ENCODE data around the gene CCNDBP1. TPM values are rescaled to one million over a fixed set of nuclear protein-coding genes. Genes with fewer than 3 reads are reported as not detected.

The CCNDBP1 gene
- total RNA-seq, 1 experiment from 2014 or later: 62.5 TPM

DNA sequence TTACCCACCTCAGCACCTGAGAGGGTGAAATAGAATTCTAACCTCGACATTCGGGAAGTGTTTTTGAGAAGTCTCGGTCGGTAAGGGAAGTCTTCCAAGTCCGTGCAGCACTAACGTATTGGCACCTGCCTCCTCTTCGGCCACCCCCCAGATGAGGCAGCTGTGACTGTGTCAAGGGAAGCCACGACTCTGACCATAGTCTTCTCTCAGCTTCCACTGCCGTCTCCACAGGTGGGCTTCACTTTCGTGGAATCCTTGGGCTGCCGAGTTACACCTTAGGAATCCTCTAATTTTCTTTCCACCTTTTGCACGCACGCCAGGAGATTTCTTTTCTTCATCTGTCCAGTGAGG is 775 bp downstream of the CCNDBP1 start:
- CTCF ChIA-PET: no interaction called here
- peaks cover 8% of the 10 kb centered on the region; the same call in 1 of the 2 replicates for H3K36me3 ChIP-seq (ENCODE audit: control insufficient read depth, insufficient read depth, low read length)
- DNase-seq (ENCODE audit: low read depth, low spot score): no peak
- peak overlapping the region; percentile 74 for H3K27ac ChIP-seq (ENCODE audit: low read length)
- peak; percentile 32 for ATAC-seq
- intact Hi-C loops (cut with micrococcal nuclease; ENCODE audit: unreplicated experiment) (no loop called here), in situ Hi-C loops (cut with HindIII; ENCODE audit: low pct_unique_long_range_greater_than_20kb, low sequenced_read_pairs) (no loop called here)
- peak overlapping the region; percentile 60 to 99 for H3K4me3 ChIP-seq (ENCODE audit: low read depth in 2 of 2, low read length in 2 of 2)
- POLR2A ChIA-PET: no interaction called here
- BruUV-seq (replicated peaks): no TSS peak
- no peaks in the 10 kb centered on the region for H3K9me3 ChIP-seq (ENCODE audit: control insufficient read depth, insufficient read depth, low read depth, low read length)
- TF ChIP-seq, protein P1, sequence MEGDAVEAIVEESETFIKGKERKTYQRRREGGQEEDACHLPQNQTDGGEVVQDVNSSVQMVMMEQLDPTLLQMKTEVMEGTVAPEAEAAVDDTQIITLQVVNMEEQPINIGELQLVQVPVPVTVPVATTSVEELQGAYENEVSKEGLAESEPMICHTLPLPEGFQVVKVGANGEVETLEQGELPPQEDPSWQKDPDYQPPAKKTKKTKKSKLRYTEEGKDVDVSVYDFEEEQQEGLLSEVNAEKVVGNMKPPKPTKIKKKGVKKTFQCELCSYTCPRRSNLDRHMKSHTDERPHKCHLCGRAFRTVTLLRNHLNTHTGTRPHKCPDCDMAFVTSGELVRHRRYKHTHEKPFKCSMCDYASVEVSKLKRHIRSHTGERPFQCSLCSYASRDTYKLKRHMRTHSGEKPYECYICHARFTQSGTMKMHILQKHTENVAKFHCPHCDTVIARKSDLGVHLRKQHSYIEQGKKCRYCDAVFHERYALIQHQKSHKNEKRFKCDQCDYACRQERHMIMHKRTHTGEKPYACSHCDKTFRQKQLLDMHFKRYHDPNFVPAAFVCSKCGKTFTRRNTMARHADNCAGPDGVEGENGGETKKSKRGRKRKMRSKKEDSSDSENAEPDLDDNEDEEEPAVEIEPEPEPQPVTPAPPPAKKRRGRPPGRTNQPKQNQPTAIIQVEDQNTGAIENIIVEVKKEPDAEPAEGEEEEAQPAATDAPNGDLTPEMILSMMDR (IDR thresholded peaks at IDR 0.05): peak; percentile 26; the same call in 1 of the 2 replicates
- no peak for TF ChIP-seq TCF7L2 (IDR thresholded peaks at IDR 0.05; ENCODE audit: low read depth, low read length)
- peaks cover 12% of the 10 kb centered on the region for H3K4me1 ChIP-seq (ENCODE audit: control insufficient read depth, insufficient read depth, low read length)
- H3K27me3 ChIP-seq (ENCODE audit: control insufficient read depth, insufficient read depth, low read length): no peaks in the 10 kb centered on the region

DNA sequence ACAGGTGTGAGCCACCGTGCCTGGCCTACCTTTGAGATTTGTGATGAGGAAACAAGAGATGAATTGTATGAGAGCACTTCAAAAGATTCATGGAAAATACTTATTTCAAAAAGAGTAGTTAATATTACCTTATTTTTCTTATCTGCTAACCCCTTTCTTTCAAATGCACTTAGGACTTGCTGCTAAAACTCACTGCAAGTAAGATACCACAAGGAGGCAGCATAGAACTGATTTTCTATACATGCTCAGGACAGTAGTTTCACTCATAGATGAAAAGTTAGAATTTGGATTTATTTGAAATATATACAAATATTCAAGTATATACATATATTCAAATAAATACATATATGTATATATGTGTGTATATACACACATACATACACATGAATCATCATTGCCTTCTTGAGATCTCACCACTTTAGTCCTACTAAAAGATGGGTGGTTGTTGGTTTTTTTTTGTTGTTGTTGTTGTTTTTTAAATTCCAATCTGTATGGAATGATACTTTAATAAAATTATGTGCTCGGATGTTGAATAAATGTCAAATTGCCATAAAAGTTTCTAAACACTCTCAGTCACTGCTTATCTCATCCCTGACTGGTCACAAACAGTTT is 2.4 kb downstream of the CCNDBP1 start:
- in situ Hi-C loops (cut with HindIII; ENCODE audit: low pct_unique_long_range_greater_than_20kb, low sequenced_read_pairs) (no loop called here), intact Hi-C loops (cut with micrococcal nuclease; ENCODE audit: unreplicated experiment) (no loop called here)
- Histone ChIP-seq H3K36me3 (ENCODE audit: control insufficient read depth, insufficient read depth, low read length) (peaks cover 17% of the 10 kb centered on the region; the same call in 1 of the 2 replicates), H3K27ac (ENCODE audit: low read length) (no peak overlapping the region), H3K9me3 (ENCODE audit: control insufficient read depth, insufficient read depth, low read depth, low read length) (no peaks in the 10 kb centered on the region), H3K4me3 (ENCODE audit: low read depth in 2 of 2, low read length in 2 of 2) (no peak overlapping the region; a peak in 1 of 4 replicates), H3K4me1 (ENCODE audit: control insufficient read depth, insufficient read depth, low read length) (peaks cover 12% of the 10 kb centered on the region), H3K27me3 (ENCODE audit: control insufficient read depth, insufficient read depth, low read length) (no peaks in the 10 kb centered on the region)
- no peak for TF ChIP-seq TCF7L2 (IDR thresholded peaks at IDR 0.05; ENCODE audit: low read depth, low read length)
- TF ChIP-seq POLR2AphosphoS5 (IDR thresholded peaks at IDR 0.05; ENCODE audit: low read depth, low read length): no peak
- TF ChIP-seq, protein P1 (IDR thresholded peaks at IDR 0.05): peak; percentile 71
- no TSS peak for BruUV-seq (replicated peaks)
- ATAC-seq: no peak
- ChIA-PET CTCF (no interaction called here), POLR2A (no interaction called here)
- DNase-seq (ENCODE audit: low read depth, low spot score): no peak

DNA sequence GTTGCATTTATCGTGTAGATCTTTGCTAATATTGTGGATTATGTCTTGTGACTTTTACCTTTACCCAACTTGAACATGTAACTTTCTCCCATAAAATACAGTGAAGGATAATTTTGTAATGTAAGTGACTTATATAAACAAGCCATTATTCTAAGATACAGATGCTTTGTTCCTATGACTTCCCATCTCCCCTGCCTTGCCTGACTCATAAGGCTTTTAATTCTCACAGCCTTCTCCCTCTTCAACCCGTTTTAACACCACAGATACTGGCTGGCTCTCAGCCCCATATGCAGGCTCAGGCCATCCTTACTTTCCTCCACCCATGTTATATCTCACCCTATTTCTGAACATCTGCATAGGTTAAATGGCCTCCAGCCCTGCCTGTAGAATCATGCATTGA is 4.1 kb downstream of the CCNDBP1 start:
- no peaks in the 10 kb centered on the region for H3K9me3 ChIP-seq (ENCODE audit: control insufficient read depth, insufficient read depth, low read depth, low read length)
- BruUV-seq (replicated peaks): TSS peak; percentile 44
- DNase-seq (ENCODE audit: low read depth, low spot score) (no peak), ATAC-seq (no peak)
- intact Hi-C loops (cut with micrococcal nuclease; ENCODE audit: unreplicated experiment) (no loop called here), in situ Hi-C loops (cut with HindIII; ENCODE audit: low pct_unique_long_range_greater_than_20kb, low sequenced_read_pairs) (no loop called here)
- POLR2A ChIA-PET: no interaction called here
- H3K27ac ChIP-seq (ENCODE audit: low read length): no peak overlapping the region
- H3K4me3 ChIP-seq (ENCODE audit: low read depth in 2 of 2, low read length in 2 of 2): no peak overlapping the region
- H3K27me3 ChIP-seq (ENCODE audit: control insufficient read depth, insufficient read depth, low read length): no peaks in the 10 kb centered on the region
- CTCF ChIA-PET: no interaction called here
- no peak for TF ChIP-seq POLR2AphosphoS5 (IDR thresholded peaks at IDR 0.05; ENCODE audit: low read depth, low read length)
- TF ChIP-seq, protein P1 (IDR thresholded peaks at IDR 0.05): no peak
- TF ChIP-seq, protein P2, sequence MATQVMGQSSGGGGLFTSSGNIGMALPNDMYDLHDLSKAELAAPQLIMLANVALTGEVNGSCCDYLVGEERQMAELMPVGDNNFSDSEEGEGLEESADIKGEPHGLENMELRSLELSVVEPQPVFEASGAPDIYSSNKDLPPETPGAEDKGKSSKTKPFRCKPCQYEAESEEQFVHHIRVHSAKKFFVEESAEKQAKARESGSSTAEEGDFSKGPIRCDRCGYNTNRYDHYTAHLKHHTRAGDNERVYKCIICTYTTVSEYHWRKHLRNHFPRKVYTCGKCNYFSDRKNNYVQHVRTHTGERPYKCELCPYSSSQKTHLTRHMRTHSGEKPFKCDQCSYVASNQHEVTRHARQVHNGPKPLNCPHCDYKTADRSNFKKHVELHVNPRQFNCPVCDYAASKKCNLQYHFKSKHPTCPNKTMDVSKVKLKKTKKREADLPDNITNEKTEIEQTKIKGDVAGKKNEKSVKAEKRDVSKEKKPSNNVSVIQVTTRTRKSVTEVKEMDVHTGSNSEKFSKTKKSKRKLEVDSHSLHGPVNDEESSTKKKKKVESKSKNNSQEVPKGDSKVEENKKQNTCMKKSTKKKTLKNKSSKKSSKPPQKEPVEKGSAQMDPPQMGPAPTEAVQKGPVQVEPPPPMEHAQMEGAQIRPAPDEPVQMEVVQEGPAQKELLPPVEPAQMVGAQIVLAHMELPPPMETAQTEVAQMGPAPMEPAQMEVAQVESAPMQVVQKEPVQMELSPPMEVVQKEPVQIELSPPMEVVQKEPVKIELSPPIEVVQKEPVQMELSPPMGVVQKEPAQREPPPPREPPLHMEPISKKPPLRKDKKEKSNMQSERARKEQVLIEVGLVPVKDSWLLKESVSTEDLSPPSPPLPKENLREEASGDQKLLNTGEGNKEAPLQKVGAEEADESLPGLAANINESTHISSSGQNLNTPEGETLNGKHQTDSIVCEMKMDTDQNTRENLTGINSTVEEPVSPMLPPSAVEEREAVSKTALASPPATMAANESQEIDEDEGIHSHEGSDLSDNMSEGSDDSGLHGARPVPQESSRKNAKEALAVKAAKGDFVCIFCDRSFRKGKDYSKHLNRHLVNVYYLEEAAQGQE (IDR thresholded peaks at IDR 0.05; ENCODE audit: insufficient read depth in 1 of 2, low read depth in 2 of 2, low read length in 1 of 2): no peak
- TF ChIP-seq SIN3A (IDR thresholded peaks at IDR 0.05; ENCODE audit: borderline replicate concordance, insufficient read depth, low read depth, low read length): no peak
- no peak for TF ChIP-seq TCF7L2 (IDR thresholded peaks at IDR 0.05; ENCODE audit: low read depth, low read length)
- peaks cover 20% of the 10 kb centered on the region; the same call in 1 of the 2 replicates for H3K36me3 ChIP-seq (ENCODE audit: control insufficient read depth, insufficient read depth, low read length)
- H3K4me1 ChIP-seq (ENCODE audit: control insufficient read depth, insufficient read depth, low read length): peaks cover 8% of the 10 kb centered on the region
